Measurements from ENCODE around the gene TCERG1L.

The TCERG1L gene

GRCh38 chr10:131149586-131149985 is 161.9 kb downstream of the TCERG1L start:
- no peak for TF ChIP-seq REST (IDR thresholded peaks at IDR 0.05; ENCODE audit: insufficient read depth in 1 of 2, low read depth in 2 of 2, low read length in 2 of 2)
- TF ChIP-seq TAF1 (IDR thresholded peaks at IDR 0.05; ENCODE audit: borderline replicate concordance, insufficient read depth, low read length): no peak

- no peak for TF ChIP-seq FOXP2 (optimal IDR thresholded peaks at IDR 0.05; ENCODE audit: borderline replicate concordance, extremely low read depth, extremely low read length, insufficient read depth)
- TF ChIP-seq SIN3A (IDR thresholded peaks at IDR 0.05; ENCODE audit: borderline replicate concordance, insufficient read depth, low read length): no peak
- TF ChIP-seq TAF1 (IDR thresholded peaks at IDR 0.05; ENCODE audit: borderline replicate concordance, insufficient read depth, low read length): no peak
Measured at GRCh38 chr10:131149111-131149510, 162.4 kb downstream of the TCERG1L start.

GRCh38 chr10:131148270-131148669 is 163.3 kb downstream of the TCERG1L start:
- TF ChIP-seq SIN3A (IDR thresholded peaks at IDR 0.05; ENCODE audit: borderline replicate concordance, insufficient read depth, low read length): no peak
- TF ChIP-seq FOXP2 (optimal IDR thresholded peaks at IDR 0.05; ENCODE audit: borderline replicate concordance, extremely low read depth, extremely low read length, insufficient read depth): no peak
- TF ChIP-seq TAF1 (IDR thresholded peaks at IDR 0.05; ENCODE audit: borderline replicate concordance, insufficient read depth, low read length): no peak
- no peak for TF ChIP-seq POLR2AphosphoS5 (IDR thresholded peaks at IDR 0.05; ENCODE audit: low read depth, low read length)
- TF ChIP-seq REST (IDR thresholded peaks at IDR 0.05; ENCODE audit: insufficient read depth in 1 of 2, low read depth in 2 of 2, low read length in 2 of 2): no peak

GRCh38 chr10:131147301-131147975 is 164.1 kb downstream of the TCERG1L start:
- TF ChIP-seq POLR2AphosphoS5 (IDR thresholded peaks at IDR 0.05; ENCODE audit: low read depth, low read length) (no peak), TAF1 (IDR thresholded peaks at IDR 0.05; ENCODE audit: borderline replicate concordance, insufficient read depth, low read length) (no peak), FOXP2 (optimal IDR thresholded peaks at IDR 0.05; ENCODE audit: borderline replicate concordance, extremely low read depth, extremely low read length, insufficient read depth) (no peak), SIN3A (IDR thresholded peaks at IDR 0.05; ENCODE audit: borderline replicate concordance, insufficient read depth, low read length) (no peak), REST (IDR thresholded peaks at IDR 0.05; ENCODE audit: insufficient read depth in 1 of 2, low read depth in 2 of 2, low read length in 2 of 2) (no peak)

- no peak for TF ChIP-seq SIN3A (IDR thresholded peaks at IDR 0.05; ENCODE audit: borderline replicate concordance, insufficient read depth, low read length)
- TF ChIP-seq REST (IDR thresholded peaks at IDR 0.05; ENCODE audit: insufficient read depth in 1 of 2, low read depth in 2 of 2, low read length in 2 of 2): no peak
- TF ChIP-seq FOXP2 (optimal IDR thresholded peaks at IDR 0.05; ENCODE audit: borderline replicate concordance, extremely low read depth, extremely low read length, insufficient read depth): no peak
- no peak for TF ChIP-seq TAF1 (IDR thresholded peaks at IDR 0.05; ENCODE audit: borderline replicate concordance, insufficient read depth, low read length)
- no peak for TF ChIP-seq POLR2AphosphoS5 (IDR thresholded peaks at IDR 0.05; ENCODE audit: low read depth, low read length)
Measured at GRCh38 chr10:131146790-131147189, 164.7 kb downstream of the TCERG1L start.
